Measurements from ENCODE around the gene HMGXB3. TPM values are rescaled to one million over a fixed set of nuclear protein-coding genes. Genes with fewer than 3 reads are reported as not detected.

Gene HMGXB3
- total RNA-seq, 2 donors from 2014 or later = 21.8 to 40.2 TPM

GRCh38 chr5:149990518-149991376 is 9.8 kb upstream of the HMGXB3 start:
- intact Hi-C loops (cut with DNase I) = loop anchor here (5.0 kb wide), 2 partner anchors 153 to 353 kb away; no protein-coding TSS in a partner anchor
- Histone ChIP-seq H3K27me3 (no peaks in the 10 kb centered on the region), H3K27ac (no peak overlapping the region), H3K9me3 (no peaks in the 10 kb centered on the region), H3K36me3 (no peaks in the 10 kb centered on the region), H3K4me1 (no peaks in the 10 kb centered on the region), H3K4me3 (no peak overlapping the region), H3K9ac (ENCODE audit: low read depth in 2 of 2, low read length in 2 of 2) (no peak overlapping the region)
- peak; percentile 86 for DNase-seq
- TF ChIP-seq CTCF (IDR thresholded peaks at IDR 0.05) = peak; percentile 87

- H3K9ac ChIP-seq (ENCODE audit: low read depth in 2 of 2, low read length in 2 of 2) = no peak overlapping the region
- no peaks in the 10 kb centered on the region for H3K4me1 ChIP-seq
- H3K36me3 ChIP-seq = no peaks in the 10 kb centered on the region
- intact Hi-C loops (cut with DNase I) = loop anchor here (5.0 kb wide), 2 partner anchors 156 to 356 kb away; no protein-coding TSS in a partner anchor
- no peak for DNase-seq
- no peak overlapping the region for H3K4me3 ChIP-seq
- no peaks in the 10 kb centered on the region for H3K27me3 ChIP-seq
- no peak for TF ChIP-seq CTCF (IDR thresholded peaks at IDR 0.05)
- no peaks in the 10 kb centered on the region for H3K9me3 ChIP-seq
- H3K27ac ChIP-seq = no peak overlapping the region
These were observed 7.1 kb upstream of the HMGXB3 start for GRCh38 chr5:149993471-149993870.

- intact Hi-C loops (cut with DNase I) = no loop called here
- H3K9me3 ChIP-seq = no peaks in the 10 kb centered on the region
- H3K9ac ChIP-seq (ENCODE audit: low read depth in 2 of 2, low read length in 2 of 2) = peak overlapping the region in 1 of 2 donors; percentile 9
- peaks cover 8% of the 10 kb centered on the region for H3K4me1 ChIP-seq
- H3K27me3 ChIP-seq = no peaks in the 10 kb centered on the region
- H3K4me3 ChIP-seq = no peak overlapping the region
- no peak for TF ChIP-seq CTCF (IDR thresholded peaks at IDR 0.05)
- no peaks in the 10 kb centered on the region for H3K36me3 ChIP-seq
- DNase-seq = no peak
- peak overlapping the region; percentile 50 for H3K27ac ChIP-seq
These were observed 4.9 kb upstream of the HMGXB3 start for GRCh38 chr5:149995385-149996204.

GRCh38 chr5:149996205-149996890 is 4.2 kb upstream of the HMGXB3 start:
- DNase-seq = no peak
- intact Hi-C loops (cut with DNase I) = no loop called here
- Histone ChIP-seq H3K4me3 (no peak overlapping the region), H3K9me3 (no peaks in the 10 kb centered on the region), H3K4me1 (peaks cover 8% of the 10 kb centered on the region), H3K36me3 (no peaks in the 10 kb centered on the region), H3K9ac (ENCODE audit: low read depth in 2 of 2, low read length in 2 of 2) (no peak overlapping the region), H3K27me3 (no peaks in the 10 kb centered on the region), H3K27ac (peak overlapping the region; percentile 50)
- no peak for TF ChIP-seq CTCF (IDR thresholded peaks at IDR 0.05)

GRCh38 chr5:149998281-149998680 is 2.3 kb upstream of the HMGXB3 start:
- DNase-seq = no peak
- Histone ChIP-seq H3K27ac (no peak overlapping the region), H3K4me3 (no peak overlapping the region), H3K9me3 (no peaks in the 10 kb centered on the region), H3K9ac (ENCODE audit: low read depth in 2 of 2, low read length in 2 of 2) (no peak overlapping the region), H3K4me1 (peaks cover 16% of the 10 kb centered on the region), H3K27me3 (no peaks in the 10 kb centered on the region), H3K36me3 (no peaks in the 10 kb centered on the region)
- intact Hi-C loops (cut with DNase I) = no loop called here
- no peak for TF ChIP-seq CTCF (IDR thresholded peaks at IDR 0.05)
